Measurements from ENCODE around the gene MIB1.
A peak's percentile ranks its signal among the peaks of the same experiment; 100 is the strongest.

Gene MIB1

DNA sequence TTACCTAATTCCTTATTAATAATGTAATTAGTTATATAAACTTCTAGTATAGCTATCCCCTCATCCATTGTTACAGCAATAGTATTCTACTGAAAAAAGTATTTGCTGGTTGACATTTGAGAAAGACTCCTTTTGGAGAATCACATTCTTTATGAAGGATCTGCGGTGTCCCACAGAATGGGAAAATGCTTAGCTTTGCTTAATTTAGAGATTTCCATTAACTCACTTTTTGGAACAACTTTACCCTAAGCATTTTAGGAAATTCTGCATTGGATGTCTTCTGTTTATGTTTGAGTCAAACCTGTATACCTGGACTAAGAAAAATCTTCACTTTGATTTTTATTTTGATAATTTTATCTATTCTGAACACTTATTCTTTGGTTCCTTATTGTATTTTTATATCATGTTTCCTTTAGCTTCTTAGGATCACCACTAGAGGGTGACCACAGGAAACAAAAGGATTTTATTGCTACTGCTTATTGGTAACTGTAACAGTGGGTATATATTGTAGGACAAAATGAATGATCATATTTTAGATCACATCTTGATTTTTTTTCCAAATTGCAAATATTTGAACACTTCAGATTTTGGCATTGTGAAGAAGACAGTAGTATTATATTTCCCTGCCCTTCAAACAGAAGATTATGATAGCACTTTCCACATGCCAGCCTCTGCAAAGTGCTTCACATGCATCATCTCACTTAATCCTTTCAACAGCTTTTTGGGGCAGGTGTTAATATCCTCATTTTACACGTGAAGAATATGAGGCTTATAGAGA is 79.6 kb downstream of the MIB1 start:
- DNase-seq: peak; percentile 9

- DNase-seq: no peak
Observed at GRCh38 chr18:21820811-21821143, 80.2 kb downstream of the MIB1 start.

DNA sequence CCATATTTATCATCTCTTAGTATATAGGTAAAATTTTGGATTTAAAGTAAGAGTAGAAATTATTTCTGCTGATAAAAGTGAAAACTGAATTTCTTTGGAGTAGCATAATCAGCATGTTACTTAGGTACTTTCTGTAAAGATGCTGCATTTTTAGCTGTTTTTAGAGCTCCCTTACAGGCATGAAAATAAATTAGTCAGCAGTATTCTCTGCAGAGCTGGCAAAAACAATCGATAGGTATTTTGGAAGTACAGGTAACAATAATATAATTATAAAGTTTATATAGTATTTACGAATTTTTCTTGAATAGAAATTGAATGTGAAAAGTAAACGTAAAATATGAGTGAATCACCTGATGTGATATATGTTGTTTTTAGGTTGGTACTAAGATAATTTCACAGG is 83.3 kb downstream of the MIB1 start:
- no peak for DNase-seq

DNA sequence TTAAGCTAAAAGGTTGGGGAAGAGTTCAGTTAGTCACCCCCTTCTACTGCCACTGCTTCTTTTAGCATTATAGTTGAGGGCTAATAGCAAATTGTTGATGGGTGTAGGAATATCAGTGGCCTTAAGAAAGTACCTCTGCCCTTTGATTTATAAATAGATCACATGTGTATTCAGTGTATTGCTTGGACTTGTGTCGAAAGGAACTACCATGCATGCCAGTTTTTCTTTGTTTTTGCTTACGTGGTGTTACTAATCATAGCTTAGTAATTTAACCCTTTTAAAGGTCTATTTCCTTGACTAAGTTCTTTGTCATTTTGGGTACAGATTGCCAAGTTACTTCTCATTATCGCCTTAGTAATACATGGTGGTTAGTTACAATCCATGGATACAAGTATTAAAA is 85.6 kb downstream of the MIB1 start:
- peak; percentile 47 for DNase-seq

GRCh38 chr18:21826641-21827302 is 86.2 kb downstream of the MIB1 start:
- DNase-seq: no peak

DNA sequence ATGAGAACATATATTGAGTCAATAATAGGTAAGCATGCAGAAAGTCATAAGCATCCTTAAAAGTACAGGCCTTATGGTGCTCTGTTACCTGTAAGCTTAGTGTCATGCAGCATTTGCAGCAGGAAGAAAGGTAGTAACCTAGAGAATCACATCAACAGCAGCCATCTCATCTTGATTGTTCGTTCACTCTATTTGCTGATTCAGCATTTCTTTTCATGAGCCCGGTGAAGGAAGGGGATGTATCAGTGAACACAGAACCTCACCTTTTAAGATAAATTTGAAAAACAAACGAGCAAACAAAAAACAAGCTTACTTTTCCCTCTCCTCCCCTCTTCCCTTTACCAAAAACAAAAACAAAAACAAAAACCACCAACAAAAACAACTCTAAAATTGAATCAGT is 89.9 kb downstream of the MIB1 start:
- no peak for DNase-seq

- DNase-seq: peak; percentile 10
Observed at GRCh38 chr18:21831413-21831831, 90.8 kb downstream of the MIB1 start.

DNA sequence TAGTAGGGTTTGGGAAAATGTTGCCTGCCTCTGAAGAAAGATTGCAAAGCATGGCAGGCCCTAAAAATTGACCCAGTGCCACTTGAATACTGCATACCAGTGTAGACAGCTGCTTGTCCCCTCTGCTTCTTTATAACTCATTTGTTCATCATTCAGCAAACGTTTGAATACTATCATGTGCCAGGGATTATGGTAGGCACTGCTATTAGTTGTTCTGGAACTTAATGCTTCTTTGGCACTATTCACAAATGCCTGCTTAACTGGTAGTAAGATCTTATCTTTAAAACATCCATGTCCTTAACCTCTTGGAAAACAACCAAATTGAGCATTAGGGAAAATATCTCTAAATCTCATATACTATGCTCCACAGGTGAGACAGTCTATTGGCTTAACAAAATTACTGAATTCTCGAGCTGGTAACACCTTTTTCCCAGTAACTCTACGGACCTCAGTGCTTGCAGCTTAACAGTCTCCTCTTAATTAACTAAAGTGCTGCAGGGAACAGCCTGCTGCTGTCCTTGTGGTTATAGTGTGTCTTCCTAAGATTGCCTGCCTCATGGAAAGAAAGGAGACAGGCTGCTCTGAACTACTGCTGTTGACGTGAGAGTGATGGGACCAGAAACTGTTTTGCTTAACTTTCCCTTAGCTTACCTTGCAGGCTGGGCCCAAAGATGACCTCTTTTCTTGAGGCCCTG is 93.2 kb downstream of the MIB1 start:
- DNase-seq: no peak

DNA sequence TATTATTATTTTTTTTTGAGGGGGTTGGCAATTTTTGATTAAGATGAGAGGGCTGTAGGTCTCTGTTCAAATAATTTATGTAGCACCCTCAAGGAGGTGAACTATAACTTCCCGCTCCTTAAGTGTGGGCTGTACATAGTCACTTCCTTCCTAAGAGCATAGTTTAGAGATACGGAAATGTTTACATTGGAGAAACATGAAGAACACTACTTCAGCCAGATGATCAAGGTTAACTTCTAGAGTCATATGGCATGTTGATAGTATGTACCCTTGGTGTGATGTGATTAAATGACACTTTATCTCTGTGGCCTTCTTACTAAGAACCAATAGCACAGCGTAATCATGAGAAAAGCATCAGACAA is 93.7 kb downstream of the MIB1 start:
- DNase-seq: no peak

DNA sequence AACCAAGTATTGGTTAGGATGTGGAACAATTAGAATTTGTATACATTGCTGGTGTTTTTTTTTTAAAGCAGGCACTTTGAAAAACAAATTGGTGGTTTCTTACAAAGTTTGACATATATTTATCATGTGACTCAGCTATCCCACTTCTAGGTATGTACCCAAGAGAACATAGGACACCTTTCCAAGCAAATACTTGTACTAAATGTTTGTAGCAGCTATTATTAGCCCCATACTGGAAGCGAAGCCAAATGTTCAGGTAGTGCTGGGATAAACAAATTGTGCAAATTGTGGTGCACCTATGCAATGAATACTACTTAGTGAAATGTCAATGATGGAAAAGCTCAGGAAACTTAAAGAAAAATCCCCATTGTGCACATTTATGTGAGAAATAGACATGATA is 101.0 kb downstream of the MIB1 start:
- no peak for DNase-seq

- DNase-seq: no peak
Observed at GRCh38 chr18:21843341-21843740, 102.7 kb downstream of the MIB1 start.

GRCh38 chr18:21851327-21851961 is 110.9 kb downstream of the MIB1 start:
- peak; percentile 5 for DNase-seq

GRCh38 chr18:21853016-21853415 is 112.4 kb downstream of the MIB1 start:
- peak; percentile 63 for DNase-seq

- no peak for DNase-seq
Observed at GRCh38 chr18:21853775-21854552, 113.4 kb downstream of the MIB1 start.

GRCh38 chr18:21855432-21855831 is 114.8 kb downstream of the MIB1 start:
- no peak for DNase-seq

DNA sequence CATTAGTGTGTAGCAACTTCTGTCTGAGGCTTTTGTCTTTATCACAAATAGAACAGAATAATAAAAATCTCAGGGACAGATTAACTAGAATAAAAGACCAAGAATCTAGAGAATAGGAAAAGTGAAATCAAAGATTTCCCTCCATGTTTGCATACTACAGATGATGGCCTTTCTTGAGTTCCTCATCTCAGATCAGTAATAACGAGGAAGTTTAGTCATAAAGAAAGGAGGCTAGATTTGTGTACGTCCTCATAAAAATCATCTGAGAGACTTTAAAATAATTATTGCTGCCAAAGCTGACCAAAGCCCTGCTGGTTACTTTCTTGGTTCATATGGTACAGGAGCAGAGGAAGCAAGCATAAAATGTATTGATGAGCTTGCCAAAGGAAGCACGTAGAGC is 117.3 kb downstream of the MIB1 start:
- DNase-seq: no peak

- DNase-seq: no peak
Observed at GRCh38 chr18:21858544-21858943, 118.0 kb downstream of the MIB1 start.

DNA sequence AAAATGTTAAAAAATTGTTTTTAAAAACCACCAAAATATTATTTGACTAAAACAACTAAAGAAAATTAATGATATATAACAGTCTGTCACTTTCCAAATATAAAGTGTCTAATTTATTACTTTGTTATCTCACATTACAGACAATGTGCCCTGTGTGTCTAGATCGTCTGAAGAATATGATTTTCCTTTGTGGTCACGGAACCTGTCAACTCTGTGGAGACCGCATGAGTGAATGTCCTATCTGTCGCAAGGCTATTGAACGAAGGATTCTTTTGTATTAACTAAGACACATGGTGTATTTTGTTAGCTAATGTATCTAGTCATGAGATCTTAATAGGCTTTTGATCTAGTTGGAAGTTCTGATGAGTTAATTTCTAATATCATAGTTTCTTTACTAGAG is 123.8 kb downstream of the MIB1 start:
- no peak for DNase-seq

- DNase-seq: no peak
Observed at GRCh38 chr18:21865043-21865442, 124.5 kb downstream of the MIB1 start.

- DNase-seq: no peak
Observed at GRCh38 chr18:21868770-21869169, 128.2 kb downstream of the MIB1 start.

DNA sequence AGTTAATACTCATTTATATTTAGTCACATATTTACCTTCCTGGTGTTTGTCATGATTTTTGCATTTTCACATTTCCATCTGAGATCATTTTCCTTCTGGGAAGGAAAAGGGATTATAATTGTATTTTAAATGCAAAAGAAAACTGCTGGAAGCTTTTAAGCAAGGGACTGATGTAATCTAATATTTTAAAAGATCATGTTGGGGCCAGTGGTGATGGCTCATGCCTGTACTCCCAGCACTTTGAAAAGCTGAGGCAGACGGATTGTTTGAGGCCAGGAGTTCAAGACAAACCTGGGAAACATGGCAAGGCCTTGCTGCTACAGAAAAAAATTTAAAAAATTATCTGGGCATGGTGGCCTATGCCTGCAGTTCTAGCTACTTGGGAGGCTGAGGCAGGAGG is 149.0 kb downstream of the MIB1 start:
- DNase-seq: no peak

GRCh38 chr18:21894619-21895367 is 154.2 kb downstream of the MIB1 start:
- DNase-seq: no peak

Data from fibroblast of skin of abdomen (primary cell).